SIG-M5 (cell line): ENCODE results near the gene JARID2.
"Not testable (repeated sequence)": the region's sequence is repeated elsewhere in the genome, so short reads cannot be mapped to it uniquely, and the experiment has no call there.

Experiments
- DNase-seq: peaks from one replicate; lab custom pipeline; 2025; lab: John Stamatoyannopoulos, UW

The JARID2 gene

DNA sequence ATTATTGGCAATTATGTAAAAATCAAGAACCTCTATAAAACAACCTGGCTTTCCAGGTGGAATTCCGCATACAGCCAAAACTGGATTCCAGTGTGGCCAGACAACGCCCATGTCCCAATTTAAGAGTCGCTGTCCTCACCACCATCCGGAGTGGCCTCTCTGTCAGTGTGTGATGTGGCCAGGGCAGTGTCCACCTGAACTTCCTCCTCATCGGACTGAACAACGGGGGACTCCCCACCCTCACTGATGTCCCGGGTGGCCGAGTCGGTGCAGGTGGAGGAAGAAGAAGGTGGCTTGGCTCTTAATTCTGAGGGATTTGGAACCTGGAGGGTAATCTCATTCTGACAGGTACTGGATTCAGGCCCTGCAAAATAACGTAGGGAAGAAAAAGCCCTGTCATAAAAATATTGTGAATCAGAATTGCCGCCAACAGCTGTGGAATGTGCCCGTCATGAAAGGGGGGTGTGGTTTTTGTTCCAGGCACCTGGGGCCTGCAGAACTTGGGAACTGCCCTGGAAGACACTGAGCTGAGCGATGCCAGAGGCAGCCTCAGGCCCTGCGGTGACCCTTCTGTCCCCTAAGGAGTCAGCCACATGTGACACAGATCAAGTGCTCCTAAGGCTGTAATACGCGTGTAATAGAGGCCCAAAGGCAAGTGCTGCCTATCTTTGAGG, 277.1 kb downstream of the JARID2 start:
- no peak for DNase-seq

DNA sequence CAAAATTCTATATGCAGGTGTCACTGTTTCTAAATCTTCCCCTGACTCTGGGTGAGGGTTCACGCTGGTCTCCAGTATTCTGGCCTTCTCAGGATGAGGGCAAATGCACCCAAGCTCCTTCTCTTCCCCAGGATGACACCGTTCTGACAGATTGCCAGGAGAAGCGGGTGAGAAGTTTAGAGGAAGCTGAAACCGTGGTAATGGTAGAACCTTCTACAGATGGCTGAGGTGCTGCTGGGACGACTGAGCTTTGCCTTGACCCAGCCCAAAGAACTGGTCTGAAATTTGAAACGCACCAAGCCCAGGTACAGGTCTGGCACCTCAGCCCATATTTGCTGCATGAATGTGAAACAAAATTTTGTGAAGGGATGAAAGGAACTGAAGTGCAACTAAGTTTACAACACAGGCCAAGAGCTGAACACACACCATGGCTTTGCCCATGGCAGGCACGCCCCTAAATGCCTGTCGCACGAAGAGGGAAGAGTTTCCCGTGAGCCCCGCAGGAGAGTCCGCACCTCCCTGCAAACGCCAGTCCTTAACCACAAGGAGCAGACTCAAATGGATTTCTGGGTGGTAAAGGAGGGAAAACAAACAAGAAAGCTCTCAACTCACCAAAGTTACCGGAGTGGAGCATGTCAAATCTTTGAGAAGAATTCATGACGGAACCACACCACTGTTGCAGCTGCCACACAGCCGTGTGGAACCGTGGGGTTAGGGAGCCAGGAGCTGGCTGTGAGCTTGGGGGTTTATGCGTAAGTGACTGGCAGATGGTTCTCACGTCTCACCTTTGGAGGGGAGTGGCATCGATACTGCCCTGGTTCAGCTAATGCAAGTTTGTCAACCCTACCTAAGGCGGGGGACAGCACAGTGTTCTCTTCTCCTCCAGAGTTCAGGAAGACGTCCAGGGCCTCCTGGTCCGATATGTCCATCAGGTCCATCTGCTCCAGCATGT, 278.1 kb downstream of the JARID2 start:
- DNase-seq: no peak

- DNase-seq: no peak
Measured at GRCh38 chr6:15524861-15525401, 279.1 kb downstream of the JARID2 start.

- DNase-seq: no peak
Measured at GRCh38 chr6:15526212-15526701, 280.4 kb downstream of the JARID2 start.

- DNase-seq: no peak
Measured at GRCh38 chr6:15527838-15528617, 282.2 kb downstream of the JARID2 start.

DNA sequence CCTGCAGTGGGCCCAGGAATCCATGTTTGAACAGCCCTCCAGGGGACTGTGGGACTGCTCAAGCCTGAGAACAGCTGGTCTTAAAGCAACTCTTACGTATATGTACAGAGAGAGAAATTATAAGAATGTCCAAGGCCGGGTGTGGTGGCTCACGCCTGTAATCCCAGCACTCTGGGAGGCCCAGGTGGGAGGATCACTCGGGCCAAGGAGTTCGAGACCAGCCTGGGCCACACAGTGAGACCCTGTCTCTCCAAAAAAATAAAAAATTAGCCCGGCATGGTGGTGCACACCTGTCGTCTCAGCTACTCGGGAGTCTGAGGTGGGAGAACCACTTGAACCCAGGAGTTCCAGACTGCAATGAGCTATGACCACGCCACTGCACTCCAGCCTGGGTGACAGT, 283.0 kb downstream of the JARID2 start:
- no peak for DNase-seq

DNA sequence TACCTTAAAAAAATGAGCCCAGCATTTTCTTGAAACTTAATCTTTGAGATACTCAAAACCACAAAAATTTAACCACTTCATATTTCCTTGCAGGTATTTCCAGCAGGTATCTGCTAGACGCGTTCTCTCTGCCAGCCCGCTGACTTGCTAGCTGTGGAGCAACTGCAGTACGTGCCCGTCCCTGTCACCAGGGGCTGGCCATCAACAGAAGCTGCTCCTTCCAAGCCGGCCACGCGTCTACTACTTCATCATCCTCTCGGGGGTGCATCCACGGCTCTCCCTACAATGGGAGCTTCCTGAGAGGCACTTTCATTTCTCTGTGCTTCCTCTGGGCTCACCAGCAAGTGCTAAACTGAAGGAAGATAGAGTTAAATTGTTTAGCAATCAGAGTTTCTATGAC, 284.5 kb downstream of the JARID2 start:
- DNase-seq: no peak

DNA sequence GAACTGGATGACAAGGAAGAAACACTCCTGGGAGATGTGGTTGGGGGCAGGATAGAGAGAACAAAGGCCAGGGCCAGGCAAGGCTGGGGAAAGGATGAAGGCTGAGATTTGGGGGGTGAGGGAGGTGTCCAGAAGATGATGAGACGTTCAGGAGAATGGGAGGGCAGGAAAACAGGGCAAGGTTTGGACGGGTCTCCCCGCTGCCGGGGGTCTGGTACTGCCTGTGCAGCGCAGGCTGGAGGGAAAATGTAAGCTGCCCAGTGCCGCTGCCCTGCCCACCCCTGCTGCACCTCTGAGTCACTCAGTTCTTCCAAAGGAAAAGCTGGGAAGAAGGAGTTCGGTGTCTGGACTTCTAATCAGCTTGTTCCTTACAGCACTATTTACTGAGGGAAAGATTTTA, 286.1 kb downstream of the JARID2 start:
- DNase-seq: no peak

- no peak for DNase-seq
Measured at GRCh38 chr6:15533379-15534026, 287.6 kb downstream of the JARID2 start.

GRCh38 chr6:15534974-15535373, 289.1 kb downstream of the JARID2 start:
- DNase-seq: no peak

- DNase-seq: no peak
Measured at GRCh38 chr6:15535495-15536197, 289.8 kb downstream of the JARID2 start.

- no peak for DNase-seq
Measured at GRCh38 chr6:15536198-15536955, 290.5 kb downstream of the JARID2 start.

DNA sequence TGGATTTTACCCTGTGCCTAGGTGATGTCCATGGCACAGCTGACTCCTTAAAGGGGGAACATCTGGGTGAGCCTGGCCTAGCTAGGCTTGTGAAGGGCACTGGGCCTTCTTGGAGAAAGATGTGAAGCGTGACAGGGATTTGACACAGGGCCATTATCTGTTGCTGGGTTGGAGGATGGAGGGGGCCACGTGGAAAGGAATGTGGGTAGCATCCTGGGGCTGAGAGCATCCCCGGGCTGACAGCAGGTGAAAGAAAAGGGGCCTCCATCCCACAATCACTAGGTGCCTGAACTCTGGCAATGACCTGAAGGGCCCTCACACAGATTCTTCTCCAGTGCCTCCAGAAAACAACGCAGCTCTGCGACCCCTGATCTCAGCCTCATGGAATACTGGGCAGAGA, 292.2 kb downstream of the JARID2 start:
- no peak for DNase-seq

GRCh38 chr6:15538766-15539495, 293.1 kb downstream of the JARID2 start:
- no peak for DNase-seq

GRCh38 chr6:15539722-15540270, 293.9 kb downstream of the JARID2 start:
- DNase-seq: no peak

DNA sequence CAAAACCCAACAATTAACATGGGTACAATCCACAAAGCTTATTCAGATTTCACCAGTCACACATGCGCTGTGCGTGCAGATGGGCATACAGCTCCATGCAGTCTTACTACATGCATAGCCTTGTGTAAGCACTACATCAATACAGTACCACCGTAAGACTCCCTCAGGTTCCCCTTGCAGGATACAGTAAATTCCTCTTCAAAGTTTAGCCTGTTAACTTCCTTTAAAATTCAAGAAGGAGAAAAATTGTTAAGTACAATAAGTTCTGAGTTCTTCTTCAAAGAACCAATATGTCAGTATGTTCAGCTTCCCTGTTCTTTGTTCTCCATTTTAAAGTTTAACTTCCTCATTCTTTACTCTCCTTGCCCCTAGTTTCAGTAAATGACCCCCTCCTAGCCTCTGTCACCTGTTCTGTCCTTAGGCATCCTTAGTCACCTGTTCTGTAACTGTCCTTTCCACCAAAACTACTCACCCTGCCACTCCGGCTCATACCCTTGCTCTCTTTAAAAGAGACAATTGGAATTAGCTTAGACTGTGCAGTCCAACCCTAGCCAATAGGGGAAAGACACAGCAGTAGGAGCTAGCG, 297.6 kb downstream of the JARID2 start:
- DNase-seq: not testable (repeated sequence)

DNA sequence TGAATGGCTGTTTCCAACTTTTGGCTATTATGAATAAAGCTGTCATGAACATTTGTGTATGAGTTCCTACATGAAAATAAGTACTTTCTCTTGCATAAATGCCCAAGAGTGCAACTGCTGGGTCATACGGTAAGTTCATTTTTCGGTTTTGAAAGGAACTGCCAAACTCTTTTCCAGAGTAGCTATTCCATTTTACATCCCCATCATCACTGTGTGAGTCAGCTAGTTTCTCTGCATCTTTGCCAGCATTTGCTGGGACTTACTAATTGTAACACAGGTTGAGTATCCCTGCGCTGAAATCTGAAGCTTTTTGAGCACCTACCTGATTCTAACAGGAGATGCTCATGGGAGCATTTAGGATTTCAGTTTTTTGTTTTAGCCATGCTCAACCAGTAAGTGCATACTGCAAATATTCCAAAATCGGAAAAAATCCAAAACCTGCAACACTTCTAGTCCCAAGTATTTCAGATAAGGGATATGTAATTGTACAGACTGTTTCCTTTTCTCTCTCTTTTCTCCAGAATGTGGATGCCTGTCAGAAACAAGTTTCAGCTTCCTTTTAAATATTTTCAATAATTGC, 298.5 kb downstream of the JARID2 start:
- DNase-seq: no peak

- DNase-seq: no peak
Measured at GRCh38 chr6:15546591-15546990, 300.7 kb downstream of the JARID2 start.
